Globus pallidus (tissue), 1 donor: ENCODE data around the gene CELF1.

Source experiments
- DNase-seq: peaks from one replicate; pipeline ENCODE4 v3.0.0-alpha.2; 2015; ENCODE audit warnings: low spot score

Gene CELF1

GRCh38 chr11:47417712-47418111 is 135.2 kb downstream of the CELF1 start:
- no peak for DNase-seq

GRCh38 chr11:47415949-47416472 is 136.9 kb downstream of the CELF1 start:
- no peak for DNase-seq
